ACC112 (cell line): ENCODE measurements around the gene SPTLC3.
"Not testable (repeated sequence)": the region's sequence is repeated elsewhere in the genome, so short reads cannot be mapped to it uniquely, and the experiment has no call there.

Source experiments
- H2AFZ ChIP-seq: fragments of 200-600 bp; sonication (generic); one replicate; pipeline ENCODE4 v1.6.0; 2017; ENCODE audit warnings: antibody characterized with exemption, low read length; ENCODE audit not compliant: unreplicated experiment
- H3K27ac ChIP-seq: fragments of 200-600 bp; sonication (generic); 2 replicates; pipeline ENCODE4 v1.5.1; 2014; ENCODE audit warnings: low read depth, mild to moderate bottlenecking, antibody characterized with exemption, low read length, moderate library complexity
- H3K27me3 ChIP-seq: fragments of 200-600 bp; sonication (generic); 2 replicates; pipeline ENCODE4 v1.6.1; 2014; ENCODE audit warnings: mild to moderate bottlenecking, antibody characterized with exemption, low read length, moderate library complexity, mixed read lengths; ENCODE audit not compliant: insufficient read depth
- H3K36me3 ChIP-seq: fragments of 200-600 bp; sonication (generic); 2 replicates; pipeline ENCODE4 v1.6.1; 2016; ENCODE audit warnings: mild to moderate bottlenecking, antibody characterized with exemption, low read length, moderate library complexity, mixed read lengths; ENCODE audit not compliant: insufficient read depth
- H3K4me1 ChIP-seq: fragments of 200-600 bp; sonication (generic); one replicate; pipeline ENCODE4 v1.6.1; 2016; ENCODE audit warnings: low read length, mixed read lengths; ENCODE audit not compliant: insufficient read depth, unreplicated experiment, control insufficient read depth
- H3K4me3 ChIP-seq: fragments of 200-600 bp; sonication (generic); 2 replicates; pipeline ENCODE4 v1.5.1; 2014; ENCODE audit warnings: mild to moderate bottlenecking, low read depth, low read length
- H3K79me2 ChIP-seq: fragments of 200-600 bp; sonication (generic); one replicate; pipeline ENCODE4 v1.6.0; 2016; ENCODE audit warnings: low read length; ENCODE audit not compliant: control insufficient read depth, unreplicated experiment, insufficient read depth

The SPTLC3 gene

GRCh38 chr20:12970372-12970821 is 38.4 kb upstream of the SPTLC3 start:
- H3K4me3 ChIP-seq, result no peak overlapping the region
- H3K79me2 ChIP-seq, result no peaks in the 10 kb centered on the region
- no peaks in the 10 kb centered on the region for H3K36me3 ChIP-seq
- no peaks in the 10 kb centered on the region for H3K4me1 ChIP-seq
- H3K27me3 ChIP-seq, result no peaks in the 10 kb centered on the region
- H3K27ac ChIP-seq, result no peak overlapping the region
- peak overlapping the region; percentile 62 for H2AFZ ChIP-seq

- H3K79me2 ChIP-seq, result no peaks in the 10 kb centered on the region
- H3K4me3 ChIP-seq, result no peak overlapping the region
- no peaks in the 10 kb centered on the region for H3K36me3 ChIP-seq
- H3K27ac ChIP-seq, result no peak overlapping the region
- H2AFZ ChIP-seq, result no peak overlapping the region
- H3K4me1 ChIP-seq, result no peaks in the 10 kb centered on the region
- H3K27me3 ChIP-seq, result no peaks in the 10 kb centered on the region
These were observed 32.8 kb upstream of the SPTLC3 start for GRCh38 chr20:12975833-12976608.

GRCh38 chr20:12976720-12977309 is 32.0 kb upstream of the SPTLC3 start:
- Histone ChIP-seq H3K4me3 (no peak overlapping the region), H2AFZ (no peak overlapping the region), H3K36me3 (no peaks in the 10 kb centered on the region), H3K79me2 (no peaks in the 10 kb centered on the region), H3K4me1 (no peaks in the 10 kb centered on the region), H3K27me3 (no peaks in the 10 kb centered on the region), H3K27ac (no peak overlapping the region)

GRCh38 chr20:12977328-12978125 is 31.2 kb upstream of the SPTLC3 start:
- H3K79me2 ChIP-seq, result no peaks in the 10 kb centered on the region
- H3K4me3 ChIP-seq, result no peak overlapping the region
- H3K27ac ChIP-seq, result no peak overlapping the region
- no peaks in the 10 kb centered on the region for H3K4me1 ChIP-seq
- H3K36me3 ChIP-seq, result no peaks in the 10 kb centered on the region
- H2AFZ ChIP-seq, result no peak overlapping the region
- no peaks in the 10 kb centered on the region for H3K27me3 ChIP-seq

- H3K4me1 ChIP-seq, result no peaks in the 10 kb centered on the region
- no peak overlapping the region for H3K4me3 ChIP-seq
- H3K27ac ChIP-seq, result no peak overlapping the region
- no peaks in the 10 kb centered on the region for H3K36me3 ChIP-seq
- H2AFZ ChIP-seq, result no peak overlapping the region
- no peaks in the 10 kb centered on the region for H3K79me2 ChIP-seq
- H3K27me3 ChIP-seq, result no peaks in the 10 kb centered on the region
These were observed 30.7 kb upstream of the SPTLC3 start for GRCh38 chr20:12978126-12978394.

- H3K27ac ChIP-seq, result no peak overlapping the region
- no peak overlapping the region for H2AFZ ChIP-seq
- no peak overlapping the region for H3K4me3 ChIP-seq
- no peaks in the 10 kb centered on the region for H3K27me3 ChIP-seq
- no peaks in the 10 kb centered on the region for H3K36me3 ChIP-seq
- no peaks in the 10 kb centered on the region for H3K4me1 ChIP-seq
- no peaks in the 10 kb centered on the region for H3K79me2 ChIP-seq
These were observed 29.9 kb upstream of the SPTLC3 start for GRCh38 chr20:12978613-12979495.

GRCh38 chr20:12979713-12980112 is 29.1 kb upstream of the SPTLC3 start:
- not testable (repeated sequence) for H3K27me3 ChIP-seq, H3K79me2 ChIP-seq, H2AFZ ChIP-seq, H3K4me1 ChIP-seq, H3K27ac ChIP-seq, H3K4me3 ChIP-seq, H3K36me3 ChIP-seq

- no peaks in the 10 kb centered on the region for H3K4me1 ChIP-seq
- no peak overlapping the region for H2AFZ ChIP-seq
- H3K36me3 ChIP-seq, result no peaks in the 10 kb centered on the region
- H3K4me3 ChIP-seq, result no peak overlapping the region
- H3K27me3 ChIP-seq, result no peaks in the 10 kb centered on the region
- H3K27ac ChIP-seq, result no peak overlapping the region
- no peaks in the 10 kb centered on the region for H3K79me2 ChIP-seq
These were observed 26.7 kb upstream of the SPTLC3 start for GRCh38 chr20:12982098-12982497.

- H3K4me3 ChIP-seq, result no peak overlapping the region
- no peaks in the 10 kb centered on the region for H3K36me3 ChIP-seq
- H2AFZ ChIP-seq, result no peak overlapping the region
- H3K4me1 ChIP-seq, result no peaks in the 10 kb centered on the region
- no peaks in the 10 kb centered on the region for H3K79me2 ChIP-seq
- H3K27me3 ChIP-seq, result no peaks in the 10 kb centered on the region
- H3K27ac ChIP-seq, result no peak overlapping the region
These were observed 24.6 kb upstream of the SPTLC3 start for GRCh38 chr20:12984069-12984765.

- Histone ChIP-seq H3K4me1 (no peaks in the 10 kb centered on the region), H3K27me3 (no peaks in the 10 kb centered on the region), H3K36me3 (no peaks in the 10 kb centered on the region), H3K79me2 (no peaks in the 10 kb centered on the region), H3K4me3 (no peak overlapping the region), H2AFZ (no peak overlapping the region), H3K27ac (no peak overlapping the region)
These were observed 23.9 kb upstream of the SPTLC3 start for GRCh38 chr20:12984863-12985262.
